DND-41 (cell line): Measurements from ENCODE around the gene TSC22D4.
"Not testable (repeated sequence)": the region's sequence is repeated elsewhere in the genome, so short reads cannot be mapped to it uniquely, and the experiment has no call there.

Experiments used
- ATAC-seq: fragments of 200-7000 bp; cut with Tn5 transposase; 3 replicates; pipeline ENCODE4 v1.9.1; 2021; ENCODE audit warnings: low read depth; ENCODE audit not compliant: insufficient read depth
- DNase-seq: peaks from one replicate; pipeline ENCODE4 v3.0.0-alpha.2; 2020
- H2AFZ ChIP-seq: 2 replicates; pipeline ENCODE4 v1.6.0; 2012; ENCODE audit warnings: low read depth, low read length
- H3K27ac ChIP-seq: 2 replicates; pipeline ENCODE4 v1.5.1; 2012; ENCODE audit warnings: low read length, inconsistent platforms
- H3K27me3 ChIP-seq: fragments of 200-600 bp; sonication (generic); 2 replicates; pipeline ENCODE4 v1.6.0; 2012; ENCODE audit warnings: low read length, mild to moderate bottlenecking, inconsistent platforms; ENCODE audit not compliant: insufficient read depth, poor library complexity
- H3K36me3 ChIP-seq: 2 replicates; pipeline ENCODE4 v1.5.1; 2012; ENCODE audit warnings: low read length, inconsistent platforms; ENCODE audit not compliant: insufficient read depth
- H3K4me1 ChIP-seq: 2 replicates; pipeline ENCODE4 v1.5.1; 2012; ENCODE audit warnings: mild to moderate bottlenecking, low read length; ENCODE audit not compliant: insufficient read depth
- H3K4me2 ChIP-seq: 2 replicates; pipeline ENCODE4 v1.6.0; 2012; ENCODE audit warnings: mild to moderate bottlenecking, moderate library complexity, low read length, inconsistent platforms; ENCODE audit not compliant: insufficient read depth
- H3K4me3 ChIP-seq, 2 experiments: fragments of 200-600 bp in 1 of 2; shearing (Covaris generic) in 1 of 2; 2 replicates each; pipeline ENCODE4 v1.5.1; 2012 to 2016; ENCODE audit warnings: inconsistent platforms in 2 of 2, low read length in 2 of 2, mild to moderate bottlenecking in 2 of 2, low read depth in 1 of 2, moderate library complexity in 1 of 2
- H3K79me2 ChIP-seq: 2 replicates; pipeline ENCODE4 v1.6.0; 2012; ENCODE audit warnings: low read length, inconsistent platforms; ENCODE audit not compliant: insufficient read depth
- H3K9ac ChIP-seq: 2 replicates; pipeline ENCODE4 v1.6.0; 2012; ENCODE audit warnings: low read depth, mild to moderate bottlenecking, inconsistent platforms, low read length, moderate library complexity
- H3K9me3 ChIP-seq: 2 replicates; pipeline ENCODE4 v1.5.1; 2012; ENCODE audit warnings: low read length, moderate library complexity, mild to moderate bottlenecking, inconsistent platforms; ENCODE audit not compliant: insufficient read depth, severe bottlenecking
- H4K20me1 ChIP-seq: 2 replicates; pipeline ENCODE4 v1.6.0; 2012; ENCODE audit warnings: low read length; ENCODE audit not compliant: insufficient read depth
- EZH2 ChIP-seq: IDR thresholded peaks from 3 replicates; pipeline ENCODE4 v1.6.1; 2012; ENCODE audit warnings: borderline replicate concordance, low read depth, mild to moderate bottlenecking, moderate library complexity, low read length, inconsistent platforms; ENCODE audit not compliant: severe bottlenecking
- TF ChIP-seq, protein P1 (sequence below): IDR thresholded peaks from 2 replicates; pipeline ENCODE4 v1.5.1; 2012; ENCODE audit warnings: borderline replicate concordance, low read length, moderate library complexity, mild to moderate bottlenecking; ENCODE audit not compliant: poor library complexity, severe bottlenecking; ENCODE audit errors: extremely low read depth

Gene TSC22D4

DNA sequence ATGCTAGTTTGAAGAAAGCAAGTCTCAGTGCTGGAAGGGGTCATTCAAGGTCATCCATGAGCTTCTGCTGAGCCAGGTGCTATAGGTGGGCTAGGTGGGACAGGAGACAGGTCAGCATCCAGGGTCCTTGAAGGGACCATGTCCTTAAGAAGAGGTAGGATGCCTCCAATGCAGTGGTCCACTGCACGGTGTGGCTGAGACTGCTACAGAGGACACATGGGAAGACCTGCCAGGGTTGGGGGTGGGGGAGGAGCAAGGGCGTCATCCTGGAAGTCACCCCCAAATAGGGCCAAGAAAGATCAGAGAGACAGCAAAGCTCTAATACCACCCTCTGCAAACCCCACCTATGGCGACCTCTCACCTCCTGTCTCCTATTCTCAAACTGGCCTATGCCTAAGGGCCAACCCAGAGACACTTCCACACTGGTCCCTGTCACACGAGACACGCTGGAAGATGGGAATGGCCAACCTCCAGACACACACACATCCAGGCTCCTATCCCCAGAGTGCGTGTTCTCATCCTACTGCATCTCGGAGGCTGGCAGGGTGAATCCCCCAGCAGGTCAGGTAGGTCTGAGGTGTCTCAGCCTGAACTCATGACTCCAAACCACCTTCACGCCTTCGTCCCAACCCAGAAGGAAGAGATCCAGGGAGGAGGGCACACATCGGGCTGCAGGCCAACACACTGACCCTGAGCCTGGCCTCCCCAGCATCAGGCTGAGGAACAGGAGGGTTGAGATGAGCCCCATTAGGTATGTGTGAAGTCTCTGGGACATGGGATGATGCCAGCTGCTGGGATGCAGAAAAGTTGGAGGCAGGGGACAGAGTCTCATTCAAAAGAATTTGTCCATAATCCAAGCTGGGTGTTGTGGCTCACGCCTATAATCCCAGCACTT lies 37.1 kb downstream of the TSC22D4 start:
- H3K27me3 ChIP-seq = no peaks in the 10 kb centered on the region
- no peak overlapping the region for H3K9ac ChIP-seq
- H3K79me2 ChIP-seq = no peaks in the 10 kb centered on the region
- H4K20me1 ChIP-seq = no peaks in the 10 kb centered on the region
- TF ChIP-seq, protein P1, sequence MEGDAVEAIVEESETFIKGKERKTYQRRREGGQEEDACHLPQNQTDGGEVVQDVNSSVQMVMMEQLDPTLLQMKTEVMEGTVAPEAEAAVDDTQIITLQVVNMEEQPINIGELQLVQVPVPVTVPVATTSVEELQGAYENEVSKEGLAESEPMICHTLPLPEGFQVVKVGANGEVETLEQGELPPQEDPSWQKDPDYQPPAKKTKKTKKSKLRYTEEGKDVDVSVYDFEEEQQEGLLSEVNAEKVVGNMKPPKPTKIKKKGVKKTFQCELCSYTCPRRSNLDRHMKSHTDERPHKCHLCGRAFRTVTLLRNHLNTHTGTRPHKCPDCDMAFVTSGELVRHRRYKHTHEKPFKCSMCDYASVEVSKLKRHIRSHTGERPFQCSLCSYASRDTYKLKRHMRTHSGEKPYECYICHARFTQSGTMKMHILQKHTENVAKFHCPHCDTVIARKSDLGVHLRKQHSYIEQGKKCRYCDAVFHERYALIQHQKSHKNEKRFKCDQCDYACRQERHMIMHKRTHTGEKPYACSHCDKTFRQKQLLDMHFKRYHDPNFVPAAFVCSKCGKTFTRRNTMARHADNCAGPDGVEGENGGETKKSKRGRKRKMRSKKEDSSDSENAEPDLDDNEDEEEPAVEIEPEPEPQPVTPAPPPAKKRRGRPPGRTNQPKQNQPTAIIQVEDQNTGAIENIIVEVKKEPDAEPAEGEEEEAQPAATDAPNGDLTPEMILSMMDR = no peak
- no peak for TF ChIP-seq EZH2
- H2AFZ ChIP-seq = no peak overlapping the region
- no peak for ATAC-seq
- no peak overlapping the region; the same call in 1 of the 2 replicates for H3K27ac ChIP-seq
- DNase-seq = no peak
- no peaks in the 10 kb centered on the region for H3K9me3 ChIP-seq
- H3K4me1 ChIP-seq = peaks cover 35% of the 10 kb centered on the region
- H3K36me3 ChIP-seq = no peaks in the 10 kb centered on the region
- no peak overlapping the region for H3K4me2 ChIP-seq
- H3K4me3 ChIP-seq = no peak overlapping the region

DNA sequence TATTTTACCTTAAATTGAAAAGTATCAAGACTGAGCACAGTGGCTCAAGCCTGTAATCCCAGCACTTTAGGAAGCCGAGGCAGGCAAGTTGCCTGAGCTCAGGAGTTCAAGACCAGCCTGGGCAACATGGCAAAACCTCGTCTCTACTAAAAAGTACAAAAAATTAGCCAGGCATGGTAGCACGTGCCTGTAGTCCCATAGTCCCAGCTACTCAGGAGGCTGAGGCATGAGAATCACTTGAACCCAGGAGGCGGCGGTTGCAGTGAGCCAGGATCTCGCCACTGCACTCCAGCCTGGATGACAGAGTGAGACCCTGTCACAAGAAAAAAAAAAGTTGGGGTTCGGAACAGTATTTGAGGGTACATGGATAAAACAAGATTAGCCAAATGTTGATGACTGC lies 39.8 kb downstream of the TSC22D4 start:
- Histone ChIP-seq H3K36me3 (peaks cover 18% of the 10 kb centered on the region), H3K79me2 (peaks cover 21% of the 10 kb centered on the region), H3K4me1 (peaks cover 26% of the 10 kb centered on the region)
- H3K4me2 ChIP-seq, H3K9me3 ChIP-seq, H3K9ac ChIP-seq, H4K20me1 ChIP-seq, H3K27me3 ChIP-seq, H2AFZ ChIP-seq, H3K4me3 ChIP-seq, DNase-seq, H3K27ac ChIP-seq, ATAC-seq: not testable (repeated sequence)

- not testable (repeated sequence) for H3K27ac ChIP-seq, DNase-seq
Measured at GRCh38 chr7:100438731-100439130, 40.3 kb downstream of the TSC22D4 start.

GRCh38 chr7:100438172-100438571 lies 40.8 kb downstream of the TSC22D4 start:
- DNase-seq (no peak), ATAC-seq (no peak)
- Histone ChIP-seq H3K4me3 (no peak overlapping the region), H3K4me1 (peaks cover 31% of the 10 kb centered on the region), H3K79me2 (peaks cover 31% of the 10 kb centered on the region), H2AFZ (no peak overlapping the region), H3K9ac (no peak overlapping the region), H3K27me3 (no peaks in the 10 kb centered on the region), H3K27ac (no peak overlapping the region), H3K9me3 (no peaks in the 10 kb centered on the region), H3K36me3 (peaks cover 29% of the 10 kb centered on the region), H3K4me2 (no peak overlapping the region), H4K20me1 (peaks cover 18% of the 10 kb centered on the region; the same call in 1 of the 2 replicates)
- TF ChIP-seq, protein P1 = no peak

More at GRCh38 chr7:100438731-100439130, 40.3 kb downstream of the TSC22D4 start:
- not testable (repeated sequence) for H3K9me3 ChIP-seq, H3K9ac ChIP-seq, ATAC-seq, H3K4me3 ChIP-seq, H2AFZ ChIP-seq, H3K4me2 ChIP-seq, H3K27me3 ChIP-seq
- Histone ChIP-seq H3K36me3 (peaks cover 23% of the 10 kb centered on the region), H4K20me1 (peaks cover 13% of the 10 kb centered on the region; the same call in 1 of the 2 replicates), H3K4me1 (peaks cover 26% of the 10 kb centered on the region), H3K79me2 (peaks cover 26% of the 10 kb centered on the region)
